Erythroblast (primary cell): ENCODE results near the gene CSTF3.
"Not testable (repeated sequence)": the region's sequence is repeated elsewhere in the genome, so short reads cannot be mapped to it uniquely, and the experiment has no call there.

Experiments
- DNase-seq, 2 experiments: peaks; one replicate each; lab custom pipeline; 2025; lab: John Stamatoyannopoulos, UW
- GATA1 ChIP-seq: IDR thresholded peaks from 2 replicates; pipeline ENCODE4 v1.6.1; 2011; ENCODE audit warnings: low read depth, mild to moderate bottlenecking, control low read depth, low read length, moderate library complexity
- POLR2A ChIP-seq: IDR thresholded peaks from 2 replicates; pipeline ENCODE4 v1.6.1; 2011; ENCODE audit warnings: mild to moderate bottlenecking, low read length

Gene CSTF3

DNA sequence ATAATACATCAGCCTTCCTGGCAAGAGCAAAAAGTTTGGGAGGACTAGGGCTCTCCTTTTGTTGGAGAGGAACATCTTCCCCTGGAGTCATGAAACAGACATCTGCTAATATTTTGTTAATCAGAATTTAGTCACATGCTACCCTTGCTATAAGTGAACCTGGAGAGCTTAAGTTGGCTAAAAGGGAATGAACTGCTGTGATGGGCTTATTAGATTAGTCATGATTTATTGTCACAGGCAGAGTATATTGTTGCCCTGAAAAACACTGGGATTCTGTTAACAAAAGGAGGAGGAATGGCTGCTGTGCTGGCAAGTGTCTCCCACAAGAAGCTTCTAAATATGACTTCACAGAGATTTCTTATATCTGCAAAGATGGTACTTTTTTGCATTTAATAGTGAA is 105.9 kb downstream of the CSTF3 start:
- no peak for DNase-seq
- TF ChIP-seq POLR2A, result no peak
- no peak for TF ChIP-seq GATA1

DNA sequence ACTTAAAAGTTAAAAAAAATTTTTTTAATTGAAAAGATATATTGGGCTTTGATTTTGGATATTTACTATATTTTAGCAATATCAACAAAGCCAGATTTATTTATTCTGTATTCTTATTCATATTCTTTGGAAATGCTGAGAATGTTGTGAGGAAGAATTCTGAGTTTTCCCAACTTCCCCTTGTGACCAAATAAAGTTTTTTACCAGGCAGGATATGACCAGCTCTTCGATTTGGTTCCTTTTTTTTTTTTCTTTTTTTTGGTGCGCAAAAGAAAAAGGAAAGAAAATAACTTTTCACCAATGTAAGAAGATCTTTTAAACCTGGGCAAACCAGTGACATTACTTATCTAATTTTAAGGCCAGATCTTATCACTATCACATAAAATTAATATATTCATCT is 109.0 kb downstream of the CSTF3 start:
- DNase-seq, result no peak
- no peak for TF ChIP-seq GATA1
- no peak for TF ChIP-seq POLR2A

DNA sequence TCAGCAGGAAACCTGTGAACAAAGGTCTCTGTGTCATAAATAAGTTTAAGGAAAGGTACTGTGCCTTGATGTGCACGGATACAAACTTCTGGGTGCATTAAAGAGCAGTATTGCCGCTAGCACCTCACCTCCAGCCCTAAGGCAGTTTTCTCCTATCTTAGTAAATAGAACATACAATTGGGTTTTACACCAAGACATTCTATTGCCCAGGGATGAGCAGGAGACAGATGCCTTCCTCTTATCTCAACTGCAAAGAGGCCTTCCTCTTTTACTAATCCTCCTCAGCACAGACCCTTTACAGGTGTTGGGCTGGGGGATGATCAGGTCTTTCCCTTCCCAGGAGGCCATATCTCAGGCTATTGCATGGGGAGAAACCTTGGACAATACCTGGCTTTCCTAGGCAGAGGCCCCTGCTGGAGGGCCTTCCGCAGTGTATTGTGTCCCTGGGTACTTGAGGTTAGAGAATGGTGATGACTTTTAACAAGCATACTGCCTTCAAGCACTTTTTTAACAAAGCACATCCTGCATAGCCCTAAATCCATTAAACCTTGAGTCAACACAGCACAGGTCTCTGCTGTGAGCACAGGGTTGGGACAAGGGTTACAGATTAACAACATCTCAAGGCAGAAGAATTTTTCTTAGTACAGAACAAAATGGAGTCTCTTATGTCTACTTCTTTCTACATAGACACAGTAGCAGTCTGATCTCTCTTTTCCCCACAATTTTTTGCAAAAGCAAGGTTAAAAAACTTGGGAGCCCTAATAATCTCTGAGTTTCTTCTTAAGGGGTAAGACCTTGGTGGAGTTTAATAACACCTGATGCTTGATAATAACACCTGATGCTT is 111.5 kb downstream of the CSTF3 start:
- not testable (repeated sequence) for DNase-seq

DNA sequence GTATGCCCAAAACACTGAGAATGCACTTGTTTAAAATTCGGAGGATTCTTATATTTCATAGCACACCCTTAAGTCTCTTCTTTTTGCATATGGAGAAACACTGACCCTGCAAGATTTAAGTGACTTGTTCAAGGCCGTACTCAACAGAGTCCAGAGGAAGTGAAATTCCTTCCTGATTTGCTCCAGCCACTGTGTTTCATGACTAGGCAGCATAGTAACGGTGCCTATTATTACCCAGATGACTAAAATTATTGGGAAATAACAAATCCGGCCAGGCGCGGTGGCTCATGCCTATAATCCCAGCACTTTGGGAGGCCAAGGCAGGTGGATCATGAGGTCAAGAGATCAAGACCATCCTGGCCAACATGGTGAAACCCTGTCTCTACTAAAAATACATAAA is 112.6 kb downstream of the CSTF3 start:
- DNase-seq, result not testable (repeated sequence)

DNA sequence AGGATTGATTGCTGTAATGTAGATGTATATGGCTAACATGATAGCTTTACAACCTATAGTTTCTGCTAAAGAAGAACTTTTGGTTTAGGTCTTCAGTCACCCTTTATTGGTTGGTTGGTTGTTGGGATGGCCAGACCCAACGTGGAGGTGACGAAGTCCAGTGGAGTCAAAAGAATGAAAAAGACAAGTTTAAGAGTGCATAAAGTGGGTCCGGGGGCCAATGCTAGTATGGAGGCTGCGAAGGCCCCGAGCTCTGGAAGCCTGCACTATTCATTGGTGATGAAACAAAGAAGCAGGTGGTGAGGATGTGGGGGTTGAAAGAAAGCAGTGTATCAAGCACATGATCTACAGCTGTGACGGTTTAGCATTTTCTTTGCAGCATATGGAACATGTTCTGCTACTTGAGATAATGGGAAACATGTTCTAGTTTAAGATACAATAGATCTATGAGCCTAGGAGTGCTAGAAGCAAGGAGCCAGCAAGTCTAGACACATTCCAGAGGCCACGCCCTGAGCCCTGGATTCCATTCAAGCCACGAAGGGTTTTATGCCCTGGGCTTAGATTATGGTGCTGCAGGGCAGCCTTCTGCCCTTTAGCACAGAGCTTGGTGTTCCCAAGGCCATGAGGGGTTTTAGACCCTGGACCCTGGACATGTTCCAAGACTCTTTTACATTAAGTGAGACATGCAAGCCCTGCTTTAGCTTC is 115.6 kb downstream of the CSTF3 start:
- peak; percentile 14 to 36 for DNase-seq
- TF ChIP-seq GATA1, result no peak
- TF ChIP-seq POLR2A, result no peak

DNA sequence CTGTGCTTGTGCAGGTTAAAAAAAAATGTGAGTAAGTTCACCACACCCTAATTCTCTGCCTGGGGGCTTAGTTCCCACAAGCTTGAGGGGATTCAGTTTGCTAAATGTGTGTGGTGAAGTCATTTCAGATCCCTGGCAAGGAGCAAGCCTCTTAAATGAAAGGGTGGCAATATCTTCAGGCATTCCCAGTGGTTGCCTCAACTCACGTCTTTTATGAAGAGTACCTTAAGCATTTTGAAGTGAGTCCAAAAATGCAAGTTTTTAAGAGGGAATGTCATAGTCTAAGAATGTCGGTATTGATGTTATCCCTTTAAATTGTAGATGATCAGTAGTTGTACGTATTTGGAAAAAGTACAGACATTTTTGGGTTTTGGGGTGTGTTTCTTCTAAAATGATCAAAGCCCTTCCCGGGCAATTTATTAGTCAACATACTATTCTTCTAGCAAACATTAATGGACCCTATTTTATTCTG is 117.0 kb downstream of the CSTF3 start:
- DNase-seq, result no peak

GRCh38 chr11:33043221-33043830 is 118.0 kb downstream of the CSTF3 start:
- TF ChIP-seq GATA1 (no peak), POLR2A (no peak)
- DNase-seq, result no peak

More for the DNA sequence above, 117.0 kb downstream of the CSTF3 start:
- no peak for TF ChIP-seq POLR2A
- no peak for TF ChIP-seq GATA1

DNA sequence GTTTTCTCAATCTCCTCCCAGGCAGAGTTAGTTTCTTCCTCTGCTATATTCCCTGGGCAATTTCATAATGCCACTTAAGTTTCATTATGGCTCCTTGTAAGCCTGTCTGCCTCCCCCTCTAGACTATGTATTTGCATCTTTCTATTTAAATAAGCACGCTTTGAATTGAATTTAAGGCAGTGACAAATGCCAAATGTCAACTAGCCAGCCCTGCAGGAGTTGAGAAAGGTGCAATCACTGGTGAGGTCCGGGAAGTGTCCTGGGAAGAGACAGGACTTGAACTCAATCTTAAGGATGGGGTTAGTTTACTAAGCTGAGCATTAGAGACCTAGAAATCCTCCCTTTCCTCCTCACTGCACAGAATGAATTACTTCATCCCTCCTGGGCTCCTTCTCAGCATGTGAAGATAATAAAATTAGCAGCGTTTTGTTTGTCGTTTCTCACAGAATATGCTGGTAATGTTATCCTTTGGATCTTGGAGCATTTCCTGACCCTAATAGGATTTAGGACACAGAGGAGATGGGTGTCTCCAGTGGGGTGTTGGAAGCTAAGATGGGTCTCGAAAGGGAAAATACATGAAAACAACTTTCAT is 120.3 kb downstream of the CSTF3 start:
- TF ChIP-seq GATA1 (no peak), POLR2A (no peak)
- DNase-seq, result peak in 1 of 2 experiments; percentile 29

- DNase-seq, result peak; percentile 53 to 66
- TF ChIP-seq POLR2A (no peak), GATA1 (no peak)
These were observed 121.0 kb downstream of the CSTF3 start for GRCh38 chr11:33040033-33040861.

GRCh38 chr11:33039274-33040032 is 121.8 kb downstream of the CSTF3 start, which contains the start of gene TCP11L1:
Gene TCP11L1, plus strand, starts transcription at chr11:33039572. Its CDS starts 4,202 bp downstream, at chr11:33043774.
- DNase-seq, result peak; percentile 91 to 94
- peak; percentile 57 for TF ChIP-seq POLR2A
- no peak for TF ChIP-seq GATA1

GRCh38 chr11:33035011-33035410 is 126.3 kb downstream of the CSTF3 start:
- TF ChIP-seq GATA1, result no peak
- no peak for TF ChIP-seq POLR2A
- DNase-seq, result no peak
